Measurements from ENCODE around the gene CACNA1E. TPM values are rescaled to one million over a fixed set of nuclear protein-coding genes. Genes with fewer than 3 reads are reported as not detected.

The CACNA1E gene
- total and polyA plus RNA-seq, 2 of the 13 experiments (the other 11 are each of a cell fraction or from before 2014, with no cell fraction given) = not detected

- no peak for TF ChIP-seq ZNF350 (CRISPR knock-in tag; IDR thresholded peaks at IDR 0.05; ENCODE audit: borderline replicate concordance, low read depth)
- no peak for TF ChIP-seq HOXA7 (CRISPR knock-in tag; IDR thresholded peaks at IDR 0.05)
- no peak for TF ChIP-seq MEIS1 (CRISPR knock-in tag; IDR thresholded peaks at IDR 0.05; ENCODE audit: borderline replicate concordance)
- no peak for TF ChIP-seq RBAK (CRISPR knock-in tag; IDR thresholded peaks at IDR 0.05)
- no peak for TF ChIP-seq ZNF441 (CRISPR knock-in tag; IDR thresholded peaks at IDR 0.05; ENCODE audit: borderline replicate concordance)
- TF ChIP-seq HNF1A (IDR thresholded peaks at IDR 0.05; ENCODE audit: low read depth) = no peak
- no peak for TF ChIP-seq HNF1A (CRISPR knock-in tag; IDR thresholded peaks at IDR 0.05; ENCODE audit: borderline replicate concordance)
- no peak for TF ChIP-seq TSC22D2 (CRISPR knock-in tag; IDR thresholded peaks at IDR 0.05; ENCODE audit: borderline replicate concordance)
These were observed 299.9 kb downstream of the CACNA1E start (continued) for GRCh38 chr1:181783208-181783607.

GRCh38 chr1:181784039-181784683, 300.8 kb downstream of the CACNA1E start:
- no TSS peak for BruUV-seq (replicated peaks)
- ChIA-PET POLR2A (no interaction called here), CTCF (ENCODE audit: low intra/inter-chr PET ratio, low total read pairs) (no interaction called here)
- peaks cover 0 to 29% of the 10 kb centered on the region in 2 experiments; a peak in 3 of 5 replicates for H3K27me3 ChIP-seq (ENCODE audit: control insufficient read depth in 1 of 2, insufficient read depth in 2 of 2, low read length in 2 of 2)
- ATAC-seq (no peak), FAIRE-seq (no peak), DNase-seq (ENCODE audit: low spot score) (no peak)
- TF ChIP-seq ZFP82 (CRISPR knock-in tag; IDR thresholded peaks at IDR 0.05; ENCODE audit: borderline replicate concordance) (no peak), ZNF607 (CRISPR knock-in tag; IDR thresholded peaks at IDR 0.05; ENCODE audit: borderline replicate concordance) (no peak), IRF9 (CRISPR knock-in tag; IDR thresholded peaks at IDR 0.05; ENCODE audit: borderline replicate concordance) (no peak), HNF4G (IDR thresholded peaks at IDR 0.05; ENCODE audit: borderline replicate concordance, low read depth, low read length) (no peak), HNF4G (CRISPR knock-in tag; IDR thresholded peaks at IDR 0.05; ENCODE audit: borderline replicate concordance, low read depth) (no peak), ZNF44 (CRISPR knock-in tag; IDR thresholded peaks at IDR 0.05) (no peak), ZFP36L2 (CRISPR knock-in tag; IDR thresholded peaks at IDR 0.05) (no peak), HDAC1 (CRISPR knock-in tag; IDR thresholded peaks at IDR 0.05) (no peak)
- no peaks in the 10 kb centered on the region for H3K9me3 ChIP-seq (ENCODE audit: low read length)
- WGBS (ENCODE audit: low lambda C conversion rate) = 3% methylated on average over 3 of the region's 3 CpGs
- H3K4me3 ChIP-seq (replicated peaks in 1 of 3; ENCODE audit: insufficient read depth in 1 of 3, low read depth in 2 of 3, low read length in 3 of 3) = no peak overlapping the region
- no peak overlapping the region for H2AFZ ChIP-seq (ENCODE audit: low read length)
- no peaks in the 10 kb centered on the region for H3K79me2 ChIP-seq (ENCODE audit: insufficient read depth, low read length)
- H3K4me2 ChIP-seq (ENCODE audit: low read depth, low read length) = no peak overlapping the region
- intact Hi-C loops (cut with micrococcal nuclease; ENCODE audit: unreplicated experiment) = no loop called here
- no peaks in the 10 kb centered on the region for H3K36me3 ChIP-seq (replicated peaks in 1 of 2; ENCODE audit: control insufficient read depth in 1 of 2, insufficient read depth in 2 of 2, low read length in 2 of 2)
- H3K4me1 ChIP-seq (ENCODE audit: insufficient read depth, low read length) = no peaks in the 10 kb centered on the region
- H3K9ac ChIP-seq (ENCODE audit: insufficient read depth, low read depth, low read length) = no peak overlapping the region
- H4K20me1 ChIP-seq (ENCODE audit: insufficient read depth, low read length) = no peaks in the 10 kb centered on the region
- H3K27ac ChIP-seq (ENCODE audit: extremely low read length, insufficient read depth, low read length) = no peak overlapping the region
- in situ Hi-C loops (cut with HindIII; ENCODE audit: extremely low pct_ligation_motif_present, low pct_unique_long_range_greater_than_20kb) = no loop called here

Data from HepG2 (cell line).